Activated T-cell treated with anti-CD3 and anti-CD28 coated beads, Interleukin-2, amount 50 U/mL, for 24 hours (primary cell): ENCODE results near the gene ERLIN1.

Source experiments
- DNase-seq: peaks from one replicate; pipeline ENCODE4 v3.0.0-alpha.2; 2020
- H3K27ac Mint-ChIP-seq: 2 replicates; pipeline ENCODE4 v1.8.0; 2020; ENCODE audit warnings: mild to moderate bottlenecking, mixed read lengths
- H3K27me3 Mint-ChIP-seq: 2 replicates; pipeline ENCODE4 v1.8.0; 2020; ENCODE audit warnings: mixed read lengths
- H3K36me3 Mint-ChIP-seq: 2 replicates; pipeline ENCODE4 v1.8.0; 2020; ENCODE audit warnings: low read depth, mixed read lengths
- H3K4me1 Mint-ChIP-seq: 2 replicates; pipeline ENCODE4 v1.8.0; 2020; ENCODE audit warnings: low read depth, mixed read lengths
- H3K4me3 Mint-ChIP-seq: 2 replicates; pipeline ENCODE4 v1.8.0; 2020; ENCODE audit warnings: mild to moderate bottlenecking, moderate library complexity, mixed read lengths
- H3K9me3 Mint-ChIP-seq: 2 replicates; pipeline ENCODE4 v1.8.0; 2020; ENCODE audit warnings: mixed read lengths

ERLIN1 gene

DNA sequence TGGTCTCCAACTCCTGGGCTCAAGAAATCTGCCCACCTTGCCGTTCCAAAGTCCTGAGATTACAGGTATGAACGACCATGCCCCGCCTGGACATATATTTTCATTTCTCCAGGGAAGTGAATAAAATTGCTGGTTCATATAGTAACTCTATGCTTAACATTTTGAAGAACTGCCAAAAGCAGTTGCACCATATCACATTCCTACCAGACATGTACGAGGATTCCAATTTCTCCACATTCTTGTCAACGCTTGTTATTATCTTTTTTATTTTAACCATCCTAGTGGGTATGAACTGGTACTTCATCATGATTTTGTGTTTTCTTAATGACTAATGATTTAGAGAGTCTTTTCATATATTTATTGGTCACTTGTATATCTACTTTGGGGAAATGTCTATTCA is 82.2 kb downstream of the ERLIN1 start:
- Mint-ChIP-seq H3K4me3 (no peak overlapping the region), H3K9me3 (no peaks in the 10 kb centered on the region), H3K27me3 (peaks cover 49% of the 10 kb centered on the region), H3K4me1 (no peaks in the 10 kb centered on the region), H3K36me3 (no peaks in the 10 kb centered on the region), H3K27ac (no peak overlapping the region)
- no peak for DNase-seq

DNA sequence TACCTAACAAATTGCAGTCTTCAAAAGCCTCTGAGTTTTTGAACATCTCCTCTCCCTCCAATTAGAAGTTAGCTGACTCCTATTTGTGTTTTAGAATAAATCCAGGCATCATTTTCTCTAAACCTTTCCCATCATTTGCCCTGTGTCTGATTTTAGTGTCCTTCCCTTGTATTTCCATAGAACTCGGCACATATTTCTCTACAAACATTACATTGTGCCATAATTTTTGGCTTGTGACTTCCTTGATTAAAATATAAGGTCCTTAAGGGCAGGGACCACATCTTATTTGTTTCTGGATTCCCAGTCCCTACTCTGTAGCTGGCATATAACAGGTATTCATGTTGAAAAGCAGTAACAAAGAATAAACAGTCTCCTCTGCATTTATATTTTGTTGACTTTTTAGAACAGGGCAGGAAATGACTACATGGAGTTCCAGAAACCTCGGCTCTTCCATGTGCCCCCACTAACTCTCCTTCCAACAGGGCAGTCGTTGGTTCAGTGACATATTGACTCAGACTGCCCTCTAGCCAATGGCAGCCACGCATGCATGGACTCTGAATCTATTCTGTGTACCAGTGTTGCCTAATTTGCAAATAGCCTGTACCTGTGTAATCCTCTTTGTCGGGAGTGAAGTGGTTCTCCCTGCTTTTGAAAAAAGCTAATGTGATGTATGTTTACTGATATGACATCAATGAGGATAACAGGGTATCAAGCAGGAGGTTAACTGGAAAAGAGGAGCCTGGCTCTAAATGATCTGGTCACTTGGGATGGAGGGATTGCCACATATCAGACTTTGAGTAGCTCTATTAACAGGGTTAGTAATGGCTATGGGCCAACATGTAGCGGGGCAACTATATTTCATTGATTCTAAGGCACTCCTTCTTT is 84.4 kb downstream of the ERLIN1 start:
- no peaks in the 10 kb centered on the region for H3K36me3 Mint-ChIP-seq
- H3K9me3 Mint-ChIP-seq, result no peaks in the 10 kb centered on the region
- DNase-seq, result no peak
- no peak overlapping the region for H3K27ac Mint-ChIP-seq
- H3K27me3 Mint-ChIP-seq, result peaks cover 56% of the 10 kb centered on the region
- H3K4me3 Mint-ChIP-seq, result no peak overlapping the region
- no peaks in the 10 kb centered on the region for H3K4me1 Mint-ChIP-seq

DNA sequence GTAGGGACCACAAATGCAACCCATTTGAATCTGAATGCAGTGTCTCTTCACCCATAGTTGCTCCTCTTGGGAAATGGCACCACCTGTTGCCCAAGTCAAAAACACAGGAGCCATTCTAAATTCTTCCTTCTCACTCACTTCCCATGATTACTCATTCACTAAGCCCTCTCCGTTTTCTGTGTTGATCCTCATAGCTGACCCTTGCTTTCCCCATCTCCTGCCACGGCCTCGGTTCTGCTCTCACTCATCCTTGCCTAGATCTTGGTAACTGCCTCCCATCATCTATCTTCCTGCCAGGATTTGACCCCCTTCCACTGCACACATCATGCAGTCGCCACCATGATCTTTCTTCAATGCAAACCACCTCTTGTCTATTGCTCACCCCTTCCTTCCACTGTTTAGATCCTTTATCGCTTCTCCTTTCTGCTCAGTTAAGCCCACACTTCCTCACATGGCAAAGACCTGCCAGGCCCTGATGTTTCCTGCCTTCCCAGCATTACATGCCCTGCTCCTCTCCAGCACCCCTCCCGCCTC is 85.1 kb downstream of the ERLIN1 start:
- H3K27ac Mint-ChIP-seq, result no peak overlapping the region
- H3K9me3 Mint-ChIP-seq, result no peaks in the 10 kb centered on the region
- peaks cover 56% of the 10 kb centered on the region for H3K27me3 Mint-ChIP-seq
- H3K4me3 Mint-ChIP-seq, result no peak overlapping the region
- no peak for DNase-seq
- no peaks in the 10 kb centered on the region for H3K4me1 Mint-ChIP-seq
- H3K36me3 Mint-ChIP-seq, result no peaks in the 10 kb centered on the region
